NCI-H69 (cell line): ENCODE data around the gene KRT81.
"Not testable (repeated sequence)": the region's sequence is repeated elsewhere in the genome, so short reads cannot be mapped to it uniquely, and the experiment has no call there.

ENCODE experiments used
- DNase-seq: peaks from one replicate; lab custom pipeline; 2025; lab: John Stamatoyannopoulos, UW

KRT81 gene

DNA sequence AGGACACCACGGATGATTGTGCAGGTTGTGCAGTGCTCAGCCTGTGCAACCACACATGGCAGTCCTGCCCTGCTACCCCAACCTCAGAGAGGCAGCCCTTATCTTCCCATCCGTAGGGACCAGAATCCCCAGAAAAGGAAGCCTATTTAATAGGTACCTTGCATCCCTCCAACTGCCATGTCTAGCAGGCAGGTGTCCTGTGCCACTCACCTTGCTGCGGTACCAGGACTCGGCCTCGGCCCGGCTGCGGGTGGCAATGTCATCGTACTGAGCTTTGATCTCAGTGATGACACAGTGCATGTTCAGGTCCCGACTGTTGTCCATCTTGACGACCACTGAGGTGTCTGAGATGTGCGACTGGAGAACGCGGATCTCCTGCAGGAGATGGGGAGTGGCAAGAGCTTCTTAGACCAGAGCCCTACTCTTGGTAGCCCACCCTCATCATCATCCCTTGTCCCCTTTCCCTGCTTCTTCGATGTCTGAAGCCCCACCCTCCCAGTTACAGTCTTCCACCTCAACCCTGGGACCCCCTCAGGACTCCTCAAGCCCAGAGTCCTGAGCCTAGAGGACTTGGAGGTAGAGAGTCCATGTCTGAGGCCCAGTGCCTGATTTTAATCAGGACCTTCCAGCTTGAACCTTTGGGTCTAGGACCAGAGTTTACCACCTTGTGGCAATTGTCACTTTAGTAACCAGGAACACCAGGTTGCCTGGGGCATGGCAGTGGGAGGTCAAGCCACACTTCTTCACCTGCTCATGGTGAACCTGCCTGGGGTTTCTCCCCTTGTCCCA lies 37.7 kb downstream of the KRT81 start:
- DNase-seq: no peak

DNA sequence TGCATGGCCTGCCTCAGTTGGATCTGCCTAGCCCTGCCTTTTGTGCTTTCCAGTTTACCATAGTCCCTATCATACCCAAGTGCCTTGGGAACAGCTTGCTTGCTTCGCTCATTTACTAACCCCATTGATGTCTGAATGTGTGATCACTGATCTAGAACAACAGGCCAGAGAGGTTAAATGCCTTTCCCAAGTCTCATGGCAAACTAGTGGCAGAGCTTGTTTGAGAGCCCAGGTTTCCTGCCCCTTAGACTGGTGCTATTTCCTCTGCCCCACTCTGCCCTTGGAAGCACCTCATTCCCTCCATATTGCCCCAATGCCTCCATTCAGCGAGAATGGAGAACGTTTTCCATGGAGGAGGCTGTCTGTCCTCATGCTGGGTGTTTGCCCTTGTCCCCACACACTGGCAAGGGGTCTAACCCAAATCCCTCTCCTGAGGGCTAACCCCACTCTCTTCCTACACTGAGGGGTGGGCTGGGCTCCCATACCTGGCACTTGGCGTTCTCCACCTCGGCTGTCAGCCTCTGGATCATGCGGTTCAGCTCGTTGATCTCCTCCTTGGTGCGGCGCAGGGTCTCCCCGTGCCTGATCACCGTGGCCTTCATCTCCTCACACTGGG lies 38.5 kb downstream of the KRT81 start:
- no peak for DNase-seq

DNA sequence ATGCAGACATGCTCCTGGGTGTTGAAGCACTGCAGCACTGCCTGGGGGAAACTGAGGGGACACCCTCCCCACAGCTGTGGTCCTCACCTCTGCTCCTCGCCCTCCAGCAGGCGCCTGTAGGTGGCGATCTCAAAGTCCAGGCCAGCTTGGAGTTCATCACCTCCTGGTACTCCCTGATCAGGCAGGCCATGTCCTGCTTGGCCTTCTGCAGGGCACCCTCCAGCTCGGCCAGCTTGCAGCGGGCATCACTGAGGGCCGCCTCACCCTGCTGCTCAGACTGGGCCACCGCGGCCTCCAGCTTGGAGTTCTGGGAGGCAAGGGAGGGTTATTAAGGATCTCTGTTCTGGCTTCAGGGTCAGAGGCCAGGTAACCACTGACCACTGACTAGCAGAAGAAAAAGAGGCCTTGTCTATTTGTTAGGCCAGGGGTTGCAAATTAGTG lies 39.1 kb downstream of the KRT81 start:
- DNase-seq: not testable (repeated sequence)

DNA sequence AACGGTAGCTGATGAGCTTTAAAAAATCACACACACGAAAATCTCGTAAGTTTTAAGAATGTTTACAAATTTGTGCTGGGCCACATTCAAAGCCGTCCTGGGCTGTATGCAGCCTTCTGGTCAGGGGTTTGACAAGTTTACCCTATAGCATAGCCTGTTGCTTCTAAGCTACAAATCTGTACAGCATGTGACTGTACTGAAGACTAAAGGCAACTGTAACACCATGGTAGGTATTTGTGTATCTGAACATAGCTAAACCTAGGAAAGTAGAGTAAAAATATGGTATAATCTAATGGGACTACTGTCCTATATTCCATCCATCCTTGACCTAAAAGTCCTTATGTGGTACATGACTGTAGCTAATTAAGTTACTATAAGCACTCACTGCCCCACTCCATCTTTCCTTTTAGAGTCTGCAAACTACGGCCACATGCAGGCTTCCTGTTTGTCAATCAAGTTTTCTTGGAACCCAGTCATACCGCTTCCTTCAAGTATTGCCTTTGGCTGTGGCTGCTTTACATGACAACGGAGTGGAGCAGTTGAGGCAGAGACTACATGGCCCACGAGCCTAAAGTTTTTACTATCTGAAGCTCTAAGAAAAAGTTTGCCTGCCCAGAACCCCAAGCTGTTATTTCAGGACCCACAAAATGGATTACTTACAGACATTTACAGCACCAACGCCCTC lies 39.8 kb downstream of the KRT81 start:
- no peak for DNase-seq

DNA sequence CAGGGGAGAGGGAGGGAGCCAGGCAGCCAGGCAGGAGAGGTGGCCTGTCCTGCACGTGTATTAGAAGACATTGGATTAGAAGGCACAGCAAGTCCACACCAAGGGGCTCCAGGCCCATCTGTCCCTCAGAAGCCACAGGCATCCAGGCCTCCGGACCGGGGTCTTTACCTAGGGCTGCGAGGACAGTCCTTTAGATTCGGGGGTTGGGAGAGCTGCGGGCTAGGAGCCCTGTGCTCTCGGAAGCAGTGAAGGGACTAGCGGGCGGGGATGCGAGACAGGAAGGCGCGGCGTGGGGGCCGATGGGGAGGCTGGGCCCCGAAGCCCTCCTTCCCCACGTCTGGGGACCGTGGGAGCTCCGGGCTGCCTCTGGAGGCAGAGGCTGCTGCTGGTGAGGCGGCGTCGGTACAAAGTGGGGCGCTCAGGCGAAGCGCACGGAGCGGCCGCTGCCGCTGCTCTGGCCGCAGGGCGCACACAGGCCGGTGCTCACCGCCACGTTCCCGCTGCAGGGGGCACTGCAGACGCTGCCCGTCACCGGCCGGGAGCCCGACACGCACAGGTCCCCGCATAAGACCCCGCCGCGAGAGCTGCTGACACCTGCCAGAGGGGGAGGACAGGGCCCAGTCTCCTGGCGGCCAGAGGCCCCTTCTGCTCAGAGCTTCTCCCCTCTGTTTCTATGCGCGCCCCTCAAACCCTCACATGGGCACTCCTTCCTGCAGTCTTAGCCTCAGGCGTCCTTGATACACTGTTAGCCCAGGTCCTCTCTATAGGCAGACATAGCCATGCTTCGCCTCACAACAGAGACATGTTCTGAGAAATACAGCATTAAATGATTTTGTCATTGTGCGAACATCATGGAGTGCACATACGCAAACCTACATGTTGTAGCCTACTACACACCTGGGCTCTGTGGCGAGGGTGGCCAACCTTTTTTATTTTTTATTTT lies 41.0 kb downstream of the KRT81 start:
- no peak for DNase-seq

DNA sequence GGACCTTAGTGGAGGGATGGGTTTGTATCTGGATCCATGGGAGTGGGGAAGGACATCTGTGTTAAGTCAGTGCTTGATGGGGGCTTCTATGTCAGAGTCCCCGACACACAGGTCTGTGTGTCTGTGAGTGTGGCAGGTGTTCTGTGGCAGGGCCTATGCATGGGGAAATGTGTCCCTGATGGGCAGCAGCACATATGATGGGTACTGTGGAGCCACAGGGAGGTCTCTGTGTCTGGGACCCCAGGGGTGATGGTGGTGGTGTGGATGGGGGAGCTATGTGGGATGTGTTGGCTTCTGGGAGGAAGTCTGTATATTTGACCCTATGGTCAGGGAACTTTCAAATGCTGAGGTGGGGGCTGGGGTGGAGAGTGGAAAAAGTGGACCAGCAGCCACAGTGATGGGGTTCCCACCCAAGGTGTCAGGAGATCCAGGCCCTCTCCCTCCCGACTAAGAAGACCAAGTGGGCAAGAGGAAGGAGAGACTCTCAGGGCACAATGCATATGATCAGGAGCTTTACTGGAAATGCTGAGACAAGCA lies 41.8 kb downstream of the KRT81 start:
- no peak for DNase-seq

DNA sequence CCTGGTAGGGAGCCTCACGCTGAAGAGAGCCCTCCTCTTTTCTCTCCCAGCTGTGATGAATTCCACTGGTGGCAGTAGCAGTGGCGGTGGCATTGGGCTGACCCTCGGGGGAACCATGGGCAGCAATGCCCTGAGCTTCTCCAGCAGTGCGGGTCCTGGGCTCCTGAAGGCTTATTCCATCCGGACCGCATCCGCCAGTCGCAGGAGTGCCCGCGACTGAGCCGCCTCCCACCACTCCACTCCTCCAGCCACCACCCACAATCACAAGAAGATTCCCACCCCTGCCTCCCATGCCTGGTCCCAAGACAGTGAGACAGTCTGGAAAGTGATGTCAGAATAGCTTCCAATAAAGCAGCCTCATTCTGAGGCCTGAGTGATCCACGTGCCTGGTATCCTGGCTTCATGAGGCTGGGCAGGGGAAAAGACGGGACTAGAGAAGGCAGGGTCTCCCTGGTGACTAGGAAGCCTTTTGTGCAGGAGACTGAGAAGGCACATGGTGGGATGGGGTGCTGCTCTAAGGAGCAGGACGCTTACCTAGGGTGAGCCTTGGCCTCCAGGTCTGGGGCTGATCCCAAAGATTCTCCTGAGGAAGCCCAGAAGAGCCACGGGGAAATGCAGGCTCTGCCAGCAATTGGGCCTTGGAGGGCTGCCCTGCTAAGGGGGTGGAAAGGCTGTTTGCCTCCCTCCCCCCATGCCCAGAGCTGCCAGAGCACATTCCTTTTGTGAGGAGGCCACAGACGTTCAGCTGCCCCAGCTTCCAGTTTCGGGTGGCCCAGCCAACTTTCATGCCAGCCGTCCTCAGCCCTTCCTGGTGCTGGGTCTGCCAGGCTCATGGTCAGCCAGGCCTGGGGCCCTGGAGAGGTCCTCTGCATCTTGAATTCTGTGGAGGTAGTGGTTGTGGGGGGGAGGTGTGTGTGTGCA lies 42.5 kb downstream of the KRT81 start:
- DNase-seq: no peak

DNA sequence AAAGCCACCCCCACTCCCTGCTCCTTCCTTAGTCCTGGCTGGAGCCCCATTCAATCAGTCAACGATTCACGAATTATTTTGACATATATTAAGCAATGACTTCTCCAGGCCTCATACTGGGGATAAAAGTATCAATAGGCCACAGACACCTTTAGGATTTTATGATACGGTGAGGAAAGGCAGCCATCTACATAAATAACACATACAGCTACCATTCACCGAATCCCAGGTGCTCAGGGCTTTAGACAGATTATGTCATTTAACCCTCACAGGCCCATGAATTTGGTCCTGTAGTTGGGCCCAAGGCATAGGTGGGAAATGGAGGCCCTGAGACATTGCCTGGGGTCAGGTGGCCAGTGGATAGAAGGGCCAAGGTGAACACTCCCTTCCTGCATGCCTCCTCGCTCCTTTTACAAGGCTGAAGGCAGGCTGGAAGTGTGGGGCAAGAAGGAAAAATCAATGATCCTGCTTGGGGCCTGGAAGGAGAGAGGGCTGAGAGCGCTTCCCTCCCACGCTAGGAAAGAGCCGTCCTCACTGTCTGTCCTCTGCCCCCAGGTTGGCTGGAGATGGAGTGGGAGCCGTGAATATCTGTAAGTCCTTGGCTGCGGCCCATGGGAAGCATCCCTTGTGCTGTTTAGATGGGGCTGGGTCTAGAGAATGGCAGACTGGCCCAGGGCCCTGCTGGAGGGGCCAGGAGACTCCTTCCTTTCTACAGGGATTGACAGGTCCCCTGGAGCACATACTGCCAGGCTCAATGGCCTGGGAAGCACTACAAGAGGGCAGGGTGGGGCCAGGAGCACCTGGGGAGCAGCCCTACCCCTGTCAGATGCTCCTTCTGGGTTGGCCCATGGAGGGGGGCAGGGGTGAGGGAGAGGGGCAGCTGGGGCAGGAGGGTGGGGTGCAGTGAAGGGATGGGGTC lies 43.5 kb downstream of the KRT81 start:
- no peak for DNase-seq

DNA sequence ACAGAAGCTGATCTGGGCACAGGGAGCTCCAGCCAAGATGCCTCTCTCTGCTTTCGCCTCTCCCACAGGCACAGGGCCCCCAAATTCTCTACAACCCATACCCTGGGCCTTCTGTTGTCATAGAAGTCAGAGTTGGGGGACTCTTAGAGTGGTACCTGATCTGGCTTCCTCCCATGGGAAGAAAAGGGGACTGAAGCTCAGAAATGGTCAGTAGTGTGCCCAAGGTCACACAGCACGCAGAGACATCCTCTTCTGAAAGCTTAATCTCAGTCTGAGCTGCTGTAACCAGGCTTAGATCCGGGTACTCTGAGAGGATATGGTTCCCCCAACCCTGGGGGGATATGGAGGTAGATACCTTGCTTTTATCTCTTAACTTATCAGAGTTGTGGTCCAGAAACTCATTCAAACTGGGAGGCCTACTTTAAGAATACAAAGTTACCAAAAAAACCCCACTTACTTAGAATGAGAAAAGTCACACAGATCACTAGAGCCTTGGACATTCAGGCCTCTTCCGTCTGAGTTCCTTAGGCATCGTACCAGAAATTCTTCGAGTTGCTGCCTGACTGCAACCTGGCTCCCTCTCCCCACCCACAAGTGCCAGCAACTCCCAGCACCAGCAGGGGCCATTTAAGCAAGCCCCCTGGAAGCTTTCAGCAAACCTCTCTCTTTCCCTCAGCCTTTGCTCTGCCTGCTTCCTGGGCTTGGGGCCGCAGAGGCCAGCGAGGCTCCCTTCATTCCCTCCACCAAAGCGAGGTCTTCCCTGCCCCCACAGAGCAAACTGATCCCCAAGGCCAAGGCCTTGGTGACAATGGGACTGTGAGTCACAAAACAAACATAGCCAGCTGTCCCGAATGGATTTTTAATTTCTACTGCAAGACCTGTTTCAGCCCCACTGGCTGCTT lies 44.4 kb downstream of the KRT81 start:
- DNase-seq: peak; percentile 95

DNA sequence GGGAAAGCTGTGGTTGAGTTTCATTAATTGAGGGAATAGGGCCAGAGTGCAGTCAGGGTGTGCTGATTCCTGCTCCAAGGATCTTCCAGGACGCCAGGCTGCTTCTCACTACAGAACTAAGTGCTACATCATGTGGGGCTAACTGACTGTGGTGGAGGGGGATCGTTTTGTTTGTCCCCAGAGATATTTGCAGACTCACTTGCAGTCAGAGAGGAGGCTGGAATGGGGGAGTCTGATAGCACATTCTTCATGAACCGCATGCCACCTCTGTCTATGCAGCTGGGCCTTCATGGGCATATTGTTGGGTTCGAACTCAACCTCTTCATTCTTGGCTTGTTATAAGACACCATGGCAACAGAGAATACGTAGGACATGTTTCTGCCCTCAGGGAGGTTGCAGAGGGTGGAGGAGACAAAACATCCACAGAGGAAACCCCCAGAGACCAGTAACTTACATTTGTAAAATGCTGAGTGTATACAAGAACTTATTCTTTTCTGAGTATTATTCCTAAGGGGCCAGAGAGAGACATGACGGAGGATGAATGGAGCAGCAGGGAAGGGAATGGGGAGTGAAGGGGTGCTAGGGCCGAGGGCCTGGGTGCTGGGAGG lies 45.3 kb downstream of the KRT81 start:
- peak; percentile 70 for DNase-seq

DNA sequence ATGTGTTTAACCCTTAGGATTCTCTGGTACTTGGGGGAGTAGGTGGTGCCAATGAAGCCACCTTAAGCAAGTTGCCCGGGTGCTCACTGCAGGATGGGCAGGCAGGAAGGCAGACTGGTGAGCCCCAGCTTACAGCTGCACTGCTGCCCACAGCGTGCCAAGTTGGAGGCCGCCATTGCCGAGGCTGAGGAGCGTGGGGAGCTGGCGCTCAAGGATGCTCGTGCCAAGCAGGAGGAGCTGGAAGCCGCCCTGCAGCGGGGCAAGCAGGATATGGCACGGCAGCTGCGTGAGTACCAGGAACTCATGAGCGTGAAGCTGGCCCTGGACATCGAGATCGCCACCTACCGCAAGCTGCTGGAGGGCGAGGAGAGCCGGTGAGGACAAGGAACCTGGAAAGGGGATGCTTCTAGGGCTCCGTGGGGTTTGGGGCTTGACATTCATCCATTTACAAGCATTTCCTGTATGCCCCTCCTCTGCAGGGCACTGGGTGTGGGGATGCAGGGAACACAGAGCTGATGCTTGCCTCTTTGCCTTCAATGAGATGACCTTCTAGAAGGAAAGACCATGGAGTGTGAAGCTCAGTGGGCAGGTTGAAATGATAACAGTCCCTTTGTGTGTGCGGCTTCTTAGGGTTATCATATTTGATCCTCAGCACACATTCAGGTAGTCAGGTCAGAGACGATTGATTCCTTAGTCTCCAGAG lies 45.9 kb downstream of the KRT81 start:
- peak; percentile 38 for DNase-seq

DNA sequence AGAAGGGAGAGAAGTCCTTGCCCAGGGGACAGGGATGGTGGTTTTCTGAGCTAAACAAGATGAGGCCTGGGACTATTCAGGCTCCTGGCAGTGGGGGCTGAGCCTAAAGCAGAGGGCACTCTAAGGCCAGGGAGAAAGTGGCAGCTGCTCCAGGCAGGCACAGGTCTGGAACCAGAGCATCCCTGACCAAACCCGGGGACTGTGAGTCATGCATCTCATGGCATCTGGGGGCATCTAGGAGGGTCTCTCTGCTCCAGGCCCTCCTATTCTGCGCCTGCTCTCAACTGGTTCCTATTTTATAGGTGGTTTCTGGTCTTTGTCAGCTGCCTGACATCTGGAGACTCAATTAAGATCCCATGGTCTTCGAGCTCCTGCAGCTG lies 46.7 kb downstream of the KRT81 start:
- DNase-seq: peak; percentile 67

DNA sequence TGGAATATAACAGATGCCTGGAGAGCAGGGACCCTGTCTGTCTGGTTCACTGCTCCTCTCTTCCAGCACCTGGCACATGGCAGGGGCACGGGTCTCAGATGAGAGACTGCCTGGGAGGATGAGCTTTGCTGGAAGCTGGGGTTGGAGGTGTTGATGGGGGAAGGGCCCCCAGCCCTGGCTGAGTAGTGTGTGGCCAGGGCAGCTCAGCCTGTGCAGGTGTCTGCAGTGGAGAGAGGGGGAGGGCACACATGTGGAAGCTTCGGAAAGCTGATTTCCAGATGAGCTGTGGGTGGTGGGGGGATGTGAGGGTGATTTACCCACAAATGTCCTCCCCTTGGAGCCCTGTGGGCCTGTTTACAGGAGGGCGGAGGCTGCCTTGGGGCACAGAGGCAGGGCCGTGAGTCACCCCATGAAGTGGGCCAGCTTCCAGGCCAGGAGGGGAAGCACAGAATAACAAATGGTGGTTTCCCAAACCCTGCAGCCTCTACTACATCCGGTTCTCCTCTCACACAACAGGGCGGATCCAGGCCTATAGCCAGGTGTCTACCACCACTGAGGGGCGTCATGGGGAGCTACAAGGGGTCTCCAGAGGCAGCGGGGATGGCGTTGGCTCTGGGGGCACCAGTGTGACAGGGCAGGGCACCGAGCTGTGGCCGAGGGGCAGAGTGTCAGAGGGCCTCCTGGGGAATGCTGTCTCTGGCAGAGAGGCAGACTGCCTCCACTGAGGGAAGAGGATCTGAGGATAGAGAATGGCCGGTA lies 47.3 kb downstream of the KRT81 start:
- DNase-seq: peak; percentile 99

DNA sequence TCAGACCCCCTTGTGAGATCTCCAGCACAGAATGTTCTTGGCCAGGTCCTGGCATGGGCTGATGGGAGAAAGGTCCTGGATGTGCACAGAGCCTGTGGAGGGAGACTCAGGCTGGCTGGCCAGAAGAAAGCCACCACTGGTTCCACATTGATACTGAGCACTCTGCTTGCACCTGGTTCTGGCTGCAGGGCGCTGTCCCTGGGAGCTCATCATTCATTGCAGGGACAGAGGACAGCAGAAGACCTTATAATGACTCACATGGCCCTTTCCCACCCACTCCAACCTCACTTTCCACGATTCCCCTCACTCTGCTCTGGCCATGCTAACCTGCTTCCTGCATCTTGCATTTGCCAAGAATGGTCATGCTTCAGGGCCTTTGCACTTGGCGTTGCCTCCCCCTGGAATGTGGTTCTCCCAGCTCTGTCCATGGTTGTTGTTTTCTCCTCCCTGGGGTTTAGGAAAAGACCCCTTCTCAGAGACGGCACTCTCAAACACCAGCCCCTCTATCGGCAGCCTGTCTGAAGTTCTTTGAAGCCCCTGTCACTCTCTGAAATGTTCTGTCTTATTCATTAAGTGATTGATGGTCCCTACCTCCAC lies 48.0 kb downstream of the KRT81 start:
- peak; percentile 89 for DNase-seq

DNA sequence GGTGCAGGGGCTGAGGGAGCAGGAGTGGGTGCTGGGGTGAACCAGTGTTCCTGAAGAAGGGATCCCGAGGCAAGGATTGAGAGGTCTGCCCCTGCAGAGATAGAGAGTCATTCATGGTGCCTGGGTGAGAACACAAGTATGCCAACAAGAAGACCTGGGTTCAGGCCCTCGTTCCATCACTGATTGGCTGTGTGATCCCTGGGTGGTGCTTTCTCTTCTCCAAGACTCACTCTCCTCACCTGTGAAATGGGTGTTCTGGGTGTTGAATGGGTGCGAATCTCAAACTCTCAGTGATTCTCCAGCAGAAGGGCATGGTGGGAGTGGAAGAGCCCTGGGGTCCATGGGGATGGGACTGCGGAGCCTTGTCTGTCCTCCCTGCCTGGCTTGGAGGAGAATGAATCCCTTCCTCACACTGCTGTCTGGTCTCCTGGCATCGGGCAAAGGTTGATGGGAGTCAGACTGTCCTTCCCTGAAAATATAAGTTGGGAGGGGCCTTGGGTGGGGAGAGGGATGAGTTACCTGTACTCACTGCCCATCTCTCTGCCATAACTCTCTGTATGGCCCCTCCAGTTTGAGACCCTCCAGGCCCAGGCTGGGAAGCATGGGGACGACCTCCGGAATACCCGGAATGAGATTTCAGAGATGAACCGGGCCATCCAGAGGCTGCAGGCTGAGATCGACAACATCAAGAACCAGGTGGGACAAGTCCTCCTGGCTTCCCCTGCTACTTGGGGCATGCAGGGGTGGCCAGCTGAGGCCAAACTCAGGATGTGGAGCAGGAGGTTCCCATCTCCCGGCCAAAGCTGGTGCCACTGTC lies 48.7 kb downstream of the KRT81 start:
- no peak for DNase-seq
